IMR-90 (cell line): Measurements from ENCODE around the gene SKAP1. TPM values are rescaled to one million over a fixed set of nuclear protein-coding genes. Genes with fewer than 3 reads are reported as not detected.

Experiments
- ATAC-seq: fragments of 200-7000 bp; cut with Tn5 transposase; 2 replicates; pipeline ENCODE4 v1.9.1; 2020; ENCODE audit warnings: low read depth, mild to moderate bottlenecking, moderate library complexity
- BruUV-seq: library from RNA; stranded (reverse); fragments of 400-500 nt; replicated peaks from 2 replicates; lab custom pipeline; 2021; lab: Mats Ljungman, UMichigan
- CTCF ChIA-PET: fragments of 300-600 bp; formaldehyde crosslinking; extraction: SDS; loops from one replicate; lab custom pipeline; 2021; ENCODE audit warnings: antibody characterized with exemption; lab: Yijun Ruan, JAX
- POLR2A ChIA-PET: fragments of 300-600 bp; sonication (Branson Sonifier 250); formaldehyde crosslinking; loops from one replicate; lab custom pipeline; 2022; ENCODE audit warnings: antibody characterized with exemption; ENCODE audit not compliant: unreplicated experiment; lab: Charles Lee
- DNase-seq: peaks from one replicate; pipeline ENCODE4 v3.0.0; 2013
- H2AFZ ChIP-seq: replicated peaks from 2 replicates; pipeline ENCODE3; 2013; ENCODE audit warnings: low read length, mild to moderate bottlenecking; ENCODE audit not compliant: poor library complexity
- H2AK5ac ChIP-seq: 2 replicates; pipeline ENCODE4 v1.6.1; 2013; ENCODE audit warnings: low read depth, low read length, inconsistent platforms
- H2AK9ac ChIP-seq: replicated peaks from 2 replicates; pipeline ENCODE3; 2013; ENCODE audit warnings: mild to moderate bottlenecking, low read depth, low read length, moderate library complexity; ENCODE audit not compliant: poor library complexity
- H2BK120ac ChIP-seq: 2 replicates; pipeline ENCODE4 v1.6.1; 2013; ENCODE audit warnings: low read depth, low read length, inconsistent platforms
- H2BK15ac ChIP-seq: 3 replicates; pipeline ENCODE4 v1.6.1; 2013; ENCODE audit warnings: low read depth, low read length, inconsistent platforms
- H2BK20ac ChIP-seq: 2 replicates; pipeline ENCODE4 v1.6.1; 2013; ENCODE audit warnings: low read depth, mild to moderate bottlenecking, inconsistent platforms, low read length, moderate library complexity
- H2BK5ac ChIP-seq: 2 replicates; pipeline ENCODE4 v1.6.1; 2013; ENCODE audit warnings: mild to moderate bottlenecking, low read depth, low read length, inconsistent platforms; ENCODE audit not compliant: poor library complexity, severe bottlenecking
- H3K14ac ChIP-seq: replicated peaks from 2 replicates; pipeline ENCODE4 v1.6.1; 2013; ENCODE audit warnings: low read depth, low read length, inconsistent platforms
- H3K18ac ChIP-seq: 2 replicates; pipeline ENCODE4 v1.6.1; 2013; ENCODE audit warnings: low read depth, low read length, control low read depth
- H3K23ac ChIP-seq: 2 replicates; pipeline ENCODE4 v1.6.1; 2013; ENCODE audit warnings: low read depth, low read length, inconsistent platforms
- H3K27ac ChIP-seq: 2 replicates; pipeline ENCODE4 v1.5.1; 2013; ENCODE audit warnings: mild to moderate bottlenecking, control low read depth, low read length; ENCODE audit not compliant: insufficient read depth
- H3K27me3 ChIP-seq: 2 replicates; pipeline ENCODE4 v1.6.1; 2013; ENCODE audit warnings: low read length; ENCODE audit not compliant: control insufficient read depth, insufficient read depth
- H3K36me3 ChIP-seq: 2 replicates; pipeline ENCODE4 v1.6.1; 2013; ENCODE audit warnings: low read length, mixed read lengths; ENCODE audit not compliant: control insufficient read depth, insufficient read depth
- H3K4ac ChIP-seq: 2 replicates; pipeline ENCODE4 v1.6.1; 2013; ENCODE audit warnings: low read depth, low read length, inconsistent platforms
- H3K4me1 ChIP-seq: 2 replicates; pipeline ENCODE4 v1.6.1; 2013; ENCODE audit warnings: low read length, mixed read lengths; ENCODE audit not compliant: control insufficient read depth, insufficient read depth
- H3K4me2 ChIP-seq: 2 replicates; pipeline ENCODE4 v1.6.1; 2013; ENCODE audit warnings: low read depth, mild to moderate bottlenecking, control low read depth, low read length, moderate library complexity
- H3K4me3 ChIP-seq: 2 replicates; pipeline ENCODE4 v1.5.1; 2013; ENCODE audit warnings: low read depth, mild to moderate bottlenecking, control low read depth, low read length, moderate library complexity; ENCODE audit not compliant: insufficient read depth
- H3K56ac ChIP-seq: 2 replicates; pipeline ENCODE4 v1.6.1; 2013; ENCODE audit warnings: low read length, inconsistent platforms; ENCODE audit not compliant: insufficient read depth; ENCODE audit errors: extremely low read depth
- H3K79me1 ChIP-seq, 2 experiments: 2 replicates each; pipeline ENCODE4 v1.6.1; 2013; ENCODE audit warnings: low read length in 2 of 2, inconsistent platforms in 1 of 2, low read depth in 1 of 2
- H3K9ac ChIP-seq: 2 replicates; pipeline ENCODE4 v1.6.1; 2013; ENCODE audit warnings: low read depth, low read length, control low read depth
- H3K9me1 ChIP-seq: 2 replicates; pipeline ENCODE4 v1.6.1; 2013; ENCODE audit warnings: low read length, inconsistent platforms; ENCODE audit not compliant: insufficient read depth
- H3K9me3 ChIP-seq: 2 replicates; pipeline ENCODE4 v1.6.1; 2013; ENCODE audit warnings: low read length; ENCODE audit not compliant: control insufficient read depth, insufficient read depth
- H4K20me1 ChIP-seq: 2 replicates; pipeline ENCODE4 v1.6.1; 2013; ENCODE audit warnings: low read length, inconsistent platforms; ENCODE audit not compliant: insufficient read depth
- H4K5ac ChIP-seq: 2 replicates; pipeline ENCODE4 v1.6.1; 2013; ENCODE audit warnings: mild to moderate bottlenecking, low read depth, low read length, control low read depth
- H4K8ac ChIP-seq, 2 experiments: 2 replicates each; pipeline ENCODE4 v1.6.1; 2013; ENCODE audit warnings: low read depth in 2 of 2, low read length in 2 of 2, control low read depth in 1 of 2, inconsistent platforms in 1 of 2
- H4K91ac ChIP-seq: 2 replicates; pipeline ENCODE4 v1.6.1; 2013; ENCODE audit warnings: low read depth, low read length, inconsistent platforms; ENCODE audit not compliant: insufficient read depth
- BHLHE40 ChIP-seq: fragments of 150-350 bp; IDR thresholded peaks from 2 replicates; pipeline ENCODE4 v1.6.1; 2016; ENCODE audit warnings: mild to moderate bottlenecking, low read depth, low read length
- CEBPB ChIP-seq: IDR thresholded peaks from 2 replicates; pipeline ENCODE4 v1.6.1; 2012; ENCODE audit warnings: low read depth, low read length, improper control_type of control experiment
- CHD1 ChIP-seq: IDR thresholded peaks from 2 replicates; pipeline ENCODE4 v1.6.1; 2012; ENCODE audit warnings: low read depth, low read length, improper control_type of control experiment
- FOS ChIP-seq: fragments of 150-350 bp; IDR thresholded peaks from 2 replicates; pipeline ENCODE4 v1.6.1; 2016; ENCODE audit warnings: low read depth, low read length
- MAFK ChIP-seq: IDR thresholded peaks from 2 replicates; pipeline ENCODE4 v1.6.1; 2012; ENCODE audit warnings: low read depth, low read length, improper control_type of control experiment
- MAZ ChIP-seq: IDR thresholded peaks from 2 replicates; pipeline ENCODE4 v1.6.1; 2012; ENCODE audit warnings: low read depth, mild to moderate bottlenecking, low read length, improper control_type of control experiment, moderate library complexity, borderline replicate concordance
- MXI1 ChIP-seq: IDR thresholded peaks from 2 replicates; pipeline ENCODE4 v1.6.1; 2012; ENCODE audit warnings: low read depth, mild to moderate bottlenecking, low read length, moderate library complexity, borderline replicate concordance
- NFE2L2 ChIP-seq: fragments of 150-350 bp; IDR thresholded peaks from 2 replicates; pipeline ENCODE4 v1.6.1; 2016; ENCODE audit warnings: low read depth, mild to moderate bottlenecking, low read length
- POLR2A ChIP-seq: IDR thresholded peaks from 2 replicates; pipeline ENCODE4 v1.6.1; 2012; ENCODE audit warnings: mild to moderate bottlenecking, low read depth, low read length
- RAD21 ChIP-seq: IDR thresholded peaks from 2 replicates; pipeline ENCODE4 v1.6.1; 2012; ENCODE audit warnings: low read length, improper control_type of control experiment
- RCOR1 ChIP-seq: IDR thresholded peaks from 2 replicates; pipeline ENCODE4 v1.6.1; 2012; ENCODE audit warnings: mild to moderate bottlenecking, low read length, improper control_type of control experiment; ENCODE audit not compliant: insufficient replicate concordance
- RFX5 ChIP-seq: IDR thresholded peaks from 2 replicates; pipeline ENCODE4 v1.8.0; 2012; ENCODE audit warnings: low read depth, mild to moderate bottlenecking, low read length, moderate library complexity
- SMC3 ChIP-seq: fragments of 150-350 bp; IDR thresholded peaks from 2 replicates; pipeline ENCODE4 v1.6.1; 2016; ENCODE audit warnings: low read depth, mild to moderate bottlenecking, antibody characterized with exemption, low read length, moderate library complexity
- dilution Hi-C: fragments of 300-500 bp; cut with HindIII; formaldehyde crosslinking; loops from one replicate; pipeline ENCODE4 v1.14.3; 2018; ENCODE audit warnings: low sequenced_read_pairs; ENCODE audit not compliant: unreplicated experiment
- in situ Hi-C: fragments of 300-500 bp; cut with MboI; formaldehyde crosslinking; loops from 3 replicates; pipeline ENCODE4 v1.14.3; 2019; ENCODE audit warnings: low sequenced_read_pairs, inconsistent platforms, mixed read lengths
- intact Hi-C: fragments of 100-400 bp; cut with micrococcal nuclease; formaldehyde crosslinking; loops from 2 replicates; pipeline ENCODE4 v1.10.0; 2022
- polyA plus RNA-seq, 3 experiments: library from polyadenylated mRNA; depleted of rRNA; stranded (reverse); fragments of >200 nt; gene quantifications; 2 replicates each; pipeline ENCODE4 v1.2.3, GENCODE V29; 2012; ENCODE audit warnings: low replicate concordance in 1 of 3
- total RNA-seq: library from RNA; depleted of rRNA; stranded (reverse); fragments of >200 nt; gene quantifications from 2 replicates; pipeline ENCODE4 v1.2.3, GENCODE V29; 2012
- TF ChIP-seq, protein P1 (sequence below): fragments of 150-350 bp; IDR thresholded peaks from 2 replicates; pipeline ENCODE4 v1.6.1; 2017; ENCODE audit warnings: mild to moderate bottlenecking, antibody characterized with exemption, low read length, low read depth
- TF ChIP-seq, protein P2 (sequence below): conservative IDR thresholded peaks from 2 replicates; pipeline ENCODE4 v1.5.1; 2012; ENCODE audit warnings: mild to moderate bottlenecking, low read depth, low read length, improper control_type of control experiment
- TF ChIP-seq, protein P3 (sequence below): fragments of 150-350 bp; IDR thresholded peaks from 2 replicates; pipeline ENCODE4 v1.6.1; 2016; ENCODE audit warnings: low read depth, mild to moderate bottlenecking, low read length, moderate library complexity, borderline replicate concordance

The SKAP1 gene
- total and polyA plus RNA-seq, 2 of the 4 experiments (the other 2 are of a cell fraction) = not detected

DNA sequence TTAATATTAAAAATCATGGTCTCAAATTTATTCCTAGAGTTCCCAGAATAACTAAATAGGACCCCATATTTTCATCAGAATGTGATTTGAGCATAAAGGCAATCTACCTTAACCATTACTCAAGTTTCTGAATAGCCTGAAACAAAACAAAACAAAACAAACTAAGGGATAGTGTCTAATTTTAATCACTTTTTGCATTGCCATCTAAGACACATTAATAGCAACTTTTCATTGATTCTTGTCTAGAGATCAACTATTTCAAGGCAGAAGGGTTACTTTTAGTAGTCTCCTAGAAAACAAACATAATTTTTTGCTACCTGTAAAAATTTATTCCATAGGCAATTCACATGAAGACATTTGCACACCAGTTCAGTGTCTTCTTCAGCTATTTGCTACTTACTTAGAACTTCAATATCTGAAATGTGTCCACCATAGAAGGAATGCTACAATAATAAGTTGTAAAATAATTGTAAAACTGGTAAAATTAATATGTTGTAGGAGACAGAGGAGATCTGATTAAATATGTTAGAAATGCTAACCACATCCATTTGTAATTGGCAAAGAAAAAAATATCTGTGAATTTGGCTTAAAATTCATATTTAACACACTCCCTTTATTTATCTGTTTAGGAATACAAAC lies 94.7 kb downstream of the SKAP1 start:
- ATAC-seq (no peak), DNase-seq (no peak)
- intact Hi-C loops = loop anchor here (10.0 kb wide), 1 partner anchor 310 kb away; no protein-coding TSS in a partner anchor
- H4K5ac ChIP-seq = no peak overlapping the region
- dilution Hi-C loops = no loop called here
- no peaks in the 10 kb centered on the region for H3K9me3 ChIP-seq
- no peak overlapping the region for H3K27ac ChIP-seq
- H3K56ac ChIP-seq = no peak overlapping the region
- TF ChIP-seq CHD1 (no peak), FOS (no peak), RCOR1 (no peak), MAZ (no peak), SMC3 (no peak), CEBPB (no peak), POLR2A (no peak), NFE2L2 (no peak), MAFK (no peak), RFX5 (no peak), BHLHE40 (no peak), MXI1 (no peak), RAD21 (no peak)
- TF ChIP-seq, protein P1, sequence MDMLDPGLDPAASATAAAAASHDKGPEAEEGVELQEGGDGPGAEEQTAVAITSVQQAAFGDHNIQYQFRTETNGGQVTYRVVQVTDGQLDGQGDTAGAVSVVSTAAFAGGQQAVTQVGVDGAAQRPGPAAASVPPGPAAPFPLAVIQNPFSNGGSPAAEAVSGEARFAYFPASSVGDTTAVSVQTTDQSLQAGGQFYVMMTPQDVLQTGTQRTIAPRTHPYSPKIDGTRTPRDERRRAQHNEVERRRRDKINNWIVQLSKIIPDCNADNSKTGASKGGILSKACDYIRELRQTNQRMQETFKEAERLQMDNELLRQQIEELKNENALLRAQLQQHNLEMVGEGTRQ = no peak
- TF ChIP-seq, protein P2, sequence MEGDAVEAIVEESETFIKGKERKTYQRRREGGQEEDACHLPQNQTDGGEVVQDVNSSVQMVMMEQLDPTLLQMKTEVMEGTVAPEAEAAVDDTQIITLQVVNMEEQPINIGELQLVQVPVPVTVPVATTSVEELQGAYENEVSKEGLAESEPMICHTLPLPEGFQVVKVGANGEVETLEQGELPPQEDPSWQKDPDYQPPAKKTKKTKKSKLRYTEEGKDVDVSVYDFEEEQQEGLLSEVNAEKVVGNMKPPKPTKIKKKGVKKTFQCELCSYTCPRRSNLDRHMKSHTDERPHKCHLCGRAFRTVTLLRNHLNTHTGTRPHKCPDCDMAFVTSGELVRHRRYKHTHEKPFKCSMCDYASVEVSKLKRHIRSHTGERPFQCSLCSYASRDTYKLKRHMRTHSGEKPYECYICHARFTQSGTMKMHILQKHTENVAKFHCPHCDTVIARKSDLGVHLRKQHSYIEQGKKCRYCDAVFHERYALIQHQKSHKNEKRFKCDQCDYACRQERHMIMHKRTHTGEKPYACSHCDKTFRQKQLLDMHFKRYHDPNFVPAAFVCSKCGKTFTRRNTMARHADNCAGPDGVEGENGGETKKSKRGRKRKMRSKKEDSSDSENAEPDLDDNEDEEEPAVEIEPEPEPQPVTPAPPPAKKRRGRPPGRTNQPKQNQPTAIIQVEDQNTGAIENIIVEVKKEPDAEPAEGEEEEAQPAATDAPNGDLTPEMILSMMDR = no peak
- TF ChIP-seq, protein P3, sequence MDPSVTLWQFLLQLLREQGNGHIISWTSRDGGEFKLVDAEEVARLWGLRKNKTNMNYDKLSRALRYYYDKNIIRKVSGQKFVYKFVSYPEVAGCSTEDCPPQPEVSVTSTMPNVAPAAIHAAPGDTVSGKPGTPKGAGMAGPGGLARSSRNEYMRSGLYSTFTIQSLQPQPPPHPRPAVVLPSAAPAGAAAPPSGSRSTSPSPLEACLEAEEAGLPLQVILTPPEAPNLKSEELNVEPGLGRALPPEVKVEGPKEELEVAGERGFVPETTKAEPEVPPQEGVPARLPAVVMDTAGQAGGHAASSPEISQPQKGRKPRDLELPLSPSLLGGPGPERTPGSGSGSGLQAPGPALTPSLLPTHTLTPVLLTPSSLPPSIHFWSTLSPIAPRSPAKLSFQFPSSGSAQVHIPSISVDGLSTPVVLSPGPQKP = no peak
- in situ Hi-C loops = loop anchor here (5.0 kb wide), 1 partner anchor 262 kb away; no protein-coding TSS in a partner anchor
- H3K4me2 ChIP-seq = no peak overlapping the region
- H3K4me3 ChIP-seq = no peak overlapping the region
- CTCF ChIA-PET = interaction anchor here (0.7 to 1.9 kb wide), 9 partner anchors 9 to 288 kb away, joined by 3 to 6 read pairs (median 3); no protein-coding TSS in a partner anchor
- H3K36me3 ChIP-seq = no peaks in the 10 kb centered on the region
- H3K79me1 ChIP-seq = no peaks in the 10 kb centered on the region
- POLR2A ChIA-PET = interaction anchor here (0.6 to 1.6 kb wide), 2 partner anchors 212 to 258 kb away, joined by 3 to 10 read pairs; partner anchors contain the start of gene HOXB5
- no peak overlapping the region for H2BK5ac ChIP-seq
- H2BK15ac ChIP-seq = no peak overlapping the region
- no peak overlapping the region for H4K91ac ChIP-seq
- H2AK9ac ChIP-seq = no peak overlapping the region
- H4K8ac ChIP-seq = no peak overlapping the region
- H3K27me3 ChIP-seq = peaks cover 45% of the 10 kb centered on the region
- no peak overlapping the region for H2AFZ ChIP-seq
- 0 out of 2 replicates have a peak, but pooled peaks cover 1% of the 10 kb centered on the region for H3K4me1 ChIP-seq
- no peak overlapping the region for H3K18ac ChIP-seq
- BruUV-seq = no TSS peak
- H4K20me1 ChIP-seq = peaks cover 3% of the 10 kb centered on the region; the same call in 1 of the 2 replicates
- no peak overlapping the region for H2BK20ac ChIP-seq
- H3K9ac ChIP-seq = no peak overlapping the region
- H3K23ac ChIP-seq = no peak overlapping the region
- no peak overlapping the region for H3K4ac ChIP-seq
- no peak overlapping the region for H2AK5ac ChIP-seq
- H2BK120ac ChIP-seq = no peak overlapping the region
- H3K9me1 ChIP-seq = no peaks in the 10 kb centered on the region
- no peak overlapping the region for H3K14ac ChIP-seq
